Measurements from ENCODE around the gene NMT1. TPM values are rescaled to one million over a fixed set of nuclear protein-coding genes. Genes with fewer than 3 reads are reported as not detected.

The NMT1 gene
- total and polyA plus RNA-seq, 2 of the 13 experiments (the other 11 are each of a cell fraction or from before 2014, with no cell fraction given): 75.7 to 142 TPM

DNA sequence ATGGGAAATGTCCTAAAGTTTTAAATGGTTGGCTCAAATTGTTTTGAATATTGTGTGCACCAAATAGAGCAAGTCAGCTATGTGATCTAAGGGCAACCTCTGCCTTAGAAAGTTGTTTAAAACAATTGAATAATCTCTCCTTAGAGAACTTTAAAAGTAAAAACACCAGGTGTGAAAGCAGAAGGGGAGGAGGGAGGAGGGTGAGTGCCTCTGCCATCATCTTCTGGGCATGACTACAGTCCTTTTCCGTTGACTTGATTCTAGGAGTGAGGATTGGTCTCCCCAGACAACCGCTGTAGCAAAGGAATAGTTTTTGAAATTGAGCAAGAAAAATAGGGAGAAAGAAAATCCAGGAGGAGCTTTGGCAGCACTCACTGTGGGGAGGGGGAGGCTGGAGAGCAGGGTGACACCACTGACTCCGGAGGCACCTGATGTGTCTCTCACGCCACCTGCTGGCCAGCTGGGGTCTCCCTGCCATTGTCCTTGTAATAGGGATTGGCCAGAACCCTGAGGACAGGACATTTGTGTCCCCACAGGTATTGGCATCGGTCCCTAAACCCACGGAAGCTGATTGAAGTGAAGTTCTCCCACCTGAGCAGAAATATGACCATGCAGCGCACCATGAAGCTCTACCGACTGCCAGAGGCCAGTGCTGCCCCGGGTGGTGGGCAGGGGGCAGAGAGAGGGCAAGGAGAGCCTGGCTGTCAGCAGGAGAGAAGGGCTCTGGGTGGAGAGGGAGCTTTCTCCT is 37.9 kb downstream of the NMT1 start (continued):
- TF ChIP-seq, protein P1, sequence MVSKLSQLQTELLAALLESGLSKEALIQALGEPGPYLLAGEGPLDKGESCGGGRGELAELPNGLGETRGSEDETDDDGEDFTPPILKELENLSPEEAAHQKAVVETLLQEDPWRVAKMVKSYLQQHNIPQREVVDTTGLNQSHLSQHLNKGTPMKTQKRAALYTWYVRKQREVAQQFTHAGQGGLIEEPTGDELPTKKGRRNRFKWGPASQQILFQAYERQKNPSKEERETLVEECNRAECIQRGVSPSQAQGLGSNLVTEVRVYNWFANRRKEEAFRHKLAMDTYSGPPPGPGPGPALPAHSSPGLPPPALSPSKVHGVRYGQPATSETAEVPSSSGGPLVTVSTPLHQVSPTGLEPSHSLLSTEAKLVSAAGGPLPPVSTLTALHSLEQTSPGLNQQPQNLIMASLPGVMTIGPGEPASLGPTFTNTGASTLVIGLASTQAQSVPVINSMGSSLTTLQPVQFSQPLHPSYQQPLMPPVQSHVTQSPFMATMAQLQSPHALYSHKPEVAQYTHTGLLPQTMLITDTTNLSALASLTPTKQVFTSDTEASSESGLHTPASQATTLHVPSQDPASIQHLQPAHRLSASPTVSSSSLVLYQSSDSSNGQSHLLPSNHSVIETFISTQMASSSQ (IDR thresholded peaks at IDR 0.05; ENCODE audit: low read depth): no peak
- TF ChIP-seq, protein P1 (CRISPR knock-in tag; IDR thresholded peaks at IDR 0.05; ENCODE audit: borderline replicate concordance): no peak
- TF ChIP-seq, protein P2, sequence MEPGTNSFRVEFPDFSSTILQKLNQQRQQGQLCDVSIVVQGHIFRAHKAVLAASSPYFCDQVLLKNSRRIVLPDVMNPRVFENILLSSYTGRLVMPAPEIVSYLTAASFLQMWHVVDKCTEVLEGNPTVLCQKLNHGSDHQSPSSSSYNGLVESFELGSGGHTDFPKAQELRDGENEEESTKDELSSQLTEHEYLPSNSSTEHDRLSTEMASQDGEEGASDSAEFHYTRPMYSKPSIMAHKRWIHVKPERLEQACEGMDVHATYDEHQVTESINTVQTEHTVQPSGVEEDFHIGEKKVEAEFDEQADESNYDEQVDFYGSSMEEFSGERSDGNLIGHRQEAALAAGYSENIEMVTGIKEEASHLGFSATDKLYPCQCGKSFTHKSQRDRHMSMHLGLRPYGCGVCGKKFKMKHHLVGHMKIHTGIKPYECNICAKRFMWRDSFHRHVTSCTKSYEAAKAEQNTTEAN (CRISPR knock-in tag; conservative IDR thresholded peaks at IDR 0.05): no peak
- TF ChIP-seq ELK4 (CRISPR knock-in tag; IDR thresholded peaks at IDR 0.05; ENCODE audit: borderline replicate concordance) (no peak), ZNF543 (CRISPR knock-in tag; IDR thresholded peaks at IDR 0.05) (no peak), RAD21 (CRISPR knock-in tag; IDR thresholded peaks at IDR 0.05) (peak; percentile 84), ZNF687 (CRISPR knock-in tag; IDR thresholded peaks at IDR 0.05) (peak; percentile 64), BCL6 (CRISPR knock-in tag; IDR thresholded peaks at IDR 0.05) (no peak), ZNF75D (CRISPR knock-in tag; IDR thresholded peaks at IDR 0.05; ENCODE audit: borderline replicate concordance) (no peak), ZNF614 (CRISPR knock-in tag; IDR thresholded peaks at IDR 0.05; ENCODE audit: borderline replicate concordance) (peak; percentile 33; the same call in 1 of the 2 replicates), KDM1A (CRISPR knock-in tag; IDR thresholded peaks at IDR 0.05) (no peak), ZNF878 (CRISPR knock-in tag; IDR thresholded peaks at IDR 0.05) (no peak), EEA1 (CRISPR knock-in tag; IDR thresholded peaks at IDR 0.05; ENCODE audit: borderline replicate concordance) (no peak), TFDP2 (CRISPR knock-in tag; IDR thresholded peaks at IDR 0.05) (no peak)
- TF ChIP-seq, protein P3, sequence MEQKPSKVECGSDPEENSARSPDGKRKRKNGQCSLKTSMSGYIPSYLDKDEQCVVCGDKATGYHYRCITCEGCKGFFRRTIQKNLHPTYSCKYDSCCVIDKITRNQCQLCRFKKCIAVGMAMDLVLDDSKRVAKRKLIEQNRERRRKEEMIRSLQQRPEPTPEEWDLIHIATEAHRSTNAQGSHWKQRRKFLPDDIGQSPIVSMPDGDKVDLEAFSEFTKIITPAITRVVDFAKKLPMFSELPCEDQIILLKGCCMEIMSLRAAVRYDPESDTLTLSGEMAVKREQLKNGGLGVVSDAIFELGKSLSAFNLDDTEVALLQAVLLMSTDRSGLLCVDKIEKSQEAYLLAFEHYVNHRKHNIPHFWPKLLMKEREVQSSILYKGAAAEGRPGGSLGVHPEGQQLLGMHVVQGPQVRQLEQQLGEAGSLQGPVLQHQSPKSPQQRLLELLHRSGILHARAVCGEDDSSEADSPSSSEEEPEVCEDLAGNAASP (CRISPR knock-in tag; IDR thresholded peaks at IDR 0.05; ENCODE audit: borderline replicate concordance): peak; percentile 49; the same call in 1 of the 2 replicates

Data from HepG2 (cell line).